ENCODE data around the gene SGMS2. TPM values are rescaled to one million over a fixed set of nuclear protein-coding genes. Genes with fewer than 3 reads are reported as not detected.

The SGMS2 gene
- total and polyA plus RNA-seq, 10 of the 15 experiments (the other 5 are each of a cell fraction or from before 2014, with no cell fraction given), result under 0.01 to 3.2 (median 0.17) TPM; not detected in 4

GRCh38 chr4:107863850-107864371 is 39.2 kb downstream of the SGMS2 start:
- intact Hi-C loops (cut with micrococcal nuclease; ENCODE audit: unreplicated experiment) (no loop called here), in situ Hi-C loops (cut with MboI) (no loop called here)
- no peak for DNase-seq (ENCODE audit: low read depth, low spot score)
- no peaks in the 10 kb centered on the region for H3K9me3 ChIP-seq (replicated peaks; ENCODE audit: control insufficient read depth, insufficient read depth, low read length)
- ATAC-seq, result no peak
- FAIRE-seq, result no peak
- ChIA-PET POLR2A (no interaction called here), SMC1A (ENCODE audit: uncharacterized antibody, unreplicated experiment) (interaction anchor here (1.1 kb wide), 1 partner anchor 32 kb away, joined by 3 read pairs; no protein-coding TSS in a partner anchor), CTCF (no interaction called here), RAD21 (ENCODE audit: unreplicated experiment) (no interaction called here)
- no peaks in the 10 kb centered on the region for H3K79me2 ChIP-seq (ENCODE audit: control insufficient read depth, insufficient read depth, low read length)
- H3K36me3 ChIP-seq (ENCODE audit: control insufficient read depth in 2 of 2, insufficient read depth in 2 of 2, low read length in 1 of 2), result no peaks in the 10 kb centered on the region
- no peak overlapping the region for H3K9ac ChIP-seq (ENCODE audit: control insufficient read depth, insufficient read depth, low read length)
- H3K4me2 ChIP-seq (ENCODE audit: control insufficient read depth, insufficient read depth), result no peak overlapping the region
- H3K4me1 ChIP-seq (ENCODE audit: control insufficient read depth, insufficient read depth, low read length), result no peaks in the 10 kb centered on the region
- H2AFZ ChIP-seq (ENCODE audit: control insufficient read depth, low read depth, low read length), result no peak overlapping the region
- no peak overlapping the region for H3K4me3 ChIP-seq
- no peaks in the 10 kb centered on the region for H3K27me3 ChIP-seq (replicated peaks in 1 of 2; ENCODE audit: control insufficient read depth in 2 of 2, insufficient read depth in 2 of 2, low read length in 1 of 2)
- 0% methylated on average over 2 of the region's 2 CpGs for WGBS (ENCODE audit: insufficient coverage, insufficient replicate concordance, low lambda C conversion rate, missing lambda C conversion rate)
- H3K27ac ChIP-seq (ENCODE audit: control insufficient read depth, insufficient read depth), result no peak overlapping the region
- TF ChIP-seq RAD51 (IDR thresholded peaks at IDR 0.05) (no peak), ATF7 (IDR thresholded peaks at IDR 0.05; ENCODE audit: low read depth) (no peak), ETV6 (conservative IDR thresholded peaks at IDR 0.05 in 1 of 2, IDR thresholded peaks at IDR 0.05 in 1 of 2; ENCODE audit: borderline replicate concordance in 1 of 2, low read depth in 1 of 2) (no peak), HDAC2 (IDR thresholded peaks at IDR 0.05) (no peak), SMAD1 (IDR thresholded peaks at IDR 0.05; ENCODE audit: low read depth, partially characterized antibody) (no peak), CTCF (IDR thresholded peaks at IDR 0.05 in 2 of 3, conservative IDR thresholded peaks at IDR 0.05 in 1 of 3; ENCODE audit: control insufficient read depth in 2 of 3, extremely low read depth in 1 of 3, insufficient read depth in 1 of 3, low read depth in 3 of 3, low read length in 3 of 3) (no peak), EGR1 (IDR thresholded peaks at IDR 0.05; ENCODE audit: borderline replicate concordance in 1 of 2, low read depth in 2 of 2, low read length in 2 of 2) (no peak), NFYB (IDR thresholded peaks at IDR 0.05; ENCODE audit: insufficient read depth, low read depth, low read length) (no peak), PAX5 (IDR thresholded peaks at IDR 0.05; ENCODE audit: borderline replicate concordance, low read depth, low read length) (no peak), FOXK2 (IDR thresholded peaks at IDR 0.05) (no peak), TCF7 (IDR thresholded peaks at IDR 0.05; ENCODE audit: borderline replicate concordance) (no peak), MYC (IDR thresholded peaks at IDR 0.05; ENCODE audit: insufficient read depth, insufficient read length, insufficient replicate concordance, low read length, severe bottlenecking) (no peak), RFX5 (IDR thresholded peaks at IDR 0.05; ENCODE audit: low read depth, low read length) (no peak)
- no TSS peak for BruUV-seq (replicated peaks)
- H4K20me1 ChIP-seq (ENCODE audit: control insufficient read depth, insufficient read depth), result no peaks in the 10 kb centered on the region
